PFSK-1 (cell line): ENCODE data around the gene PDLIM1.

Experiments
- FOXP2 ChIP-seq: optimal IDR thresholded peaks from 2 replicates; pipeline ENCODE3; 2011; ENCODE audit warnings: borderline replicate concordance, control low read depth, inconsistent platforms; ENCODE audit not compliant: insufficient read depth; ENCODE audit errors: extremely low read length, extremely low read depth
- POLR2AphosphoS5 ChIP-seq: IDR thresholded peaks from 2 replicates; pipeline ENCODE4 v1.6.1; 2012; ENCODE audit warnings: low read depth, mild to moderate bottlenecking, control low read depth, low read length, moderate library complexity
- REST ChIP-seq, 2 experiments: IDR thresholded peaks; 2 replicates each; pipeline versions ENCODE4 v1.6.1 to v1.8.0; 2011 to 2012; ENCODE audit warnings: low read depth in 2 of 2, low read length in 2 of 2, control low read depth in 1 of 2, inconsistent platforms in 1 of 2, mild to moderate bottlenecking in 1 of 2, moderate library complexity in 1 of 2; ENCODE audit not compliant: insufficient read depth in 1 of 2
- SIN3A ChIP-seq: IDR thresholded peaks from 2 replicates; pipeline ENCODE4 v1.6.1; 2012; ENCODE audit warnings: mild to moderate bottlenecking, low read length, moderate library complexity, borderline replicate concordance; ENCODE audit not compliant: insufficient read depth
- TAF1 ChIP-seq: IDR thresholded peaks from 2 replicates; pipeline ENCODE4 v1.6.1; 2012; ENCODE audit warnings: low read length, control low read depth, borderline replicate concordance; ENCODE audit not compliant: insufficient read depth

Gene PDLIM1

GRCh38 chr10:95315509-95315908 lies 24.7 kb upstream of the PDLIM1 start:
- TF ChIP-seq TAF1 = no peak
- no peak for TF ChIP-seq FOXP2
- no peak for TF ChIP-seq SIN3A
- no peak for TF ChIP-seq POLR2AphosphoS5

DNA sequence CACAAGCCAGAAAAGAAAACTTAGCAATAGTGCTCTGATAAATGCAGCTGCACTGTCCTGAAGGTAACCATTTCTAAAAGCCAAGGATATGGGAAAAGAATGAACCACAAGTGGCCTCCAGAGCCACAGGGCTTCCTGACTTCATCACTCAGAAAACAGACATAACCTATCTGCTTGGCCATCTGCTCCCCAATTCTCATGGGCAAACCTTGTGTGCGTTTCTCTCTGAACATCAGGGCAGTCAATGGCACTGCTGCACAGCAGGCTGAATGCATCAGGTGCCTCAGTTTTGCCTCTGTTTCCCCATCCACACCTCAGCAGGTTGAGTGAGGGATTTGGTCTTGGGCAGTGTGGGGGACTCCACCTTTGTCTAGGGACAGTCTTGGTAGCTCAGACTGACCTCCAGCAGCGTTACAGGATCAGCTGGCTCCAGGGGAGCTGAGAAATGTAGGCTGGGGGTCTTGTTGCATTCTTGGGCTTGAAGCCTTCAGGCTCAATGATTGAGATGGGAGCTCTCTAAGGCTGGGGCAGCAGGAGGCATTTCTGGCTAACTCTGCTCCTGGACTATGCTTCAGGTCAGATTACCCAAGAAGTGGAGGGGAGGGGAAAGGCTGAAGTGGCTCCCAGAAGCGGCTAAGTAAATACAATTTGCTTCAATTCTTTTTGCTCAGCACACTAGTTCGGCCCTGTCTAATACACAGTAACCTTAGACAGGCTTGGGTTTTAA lies 23.6 kb upstream of the PDLIM1 start:
- TF ChIP-seq FOXP2 (no peak), REST (IDR thresholded peaks at IDR 0.05; ENCODE audit: insufficient read depth in 1 of 2, low read depth in 2 of 2, low read length in 2 of 2) (no peak), POLR2AphosphoS5 (no peak), SIN3A (no peak), TAF1 (no peak)

GRCh38 chr10:95312986-95313495 lies 22.2 kb upstream of the PDLIM1 start:
- TF ChIP-seq SIN3A = no peak
- TF ChIP-seq FOXP2 = no peak
- TF ChIP-seq TAF1 = no peak
- no peak for TF ChIP-seq POLR2AphosphoS5
- no peak for TF ChIP-seq REST (IDR thresholded peaks at IDR 0.05; ENCODE audit: insufficient read depth in 1 of 2, low read depth in 2 of 2, low read length in 2 of 2)

DNA sequence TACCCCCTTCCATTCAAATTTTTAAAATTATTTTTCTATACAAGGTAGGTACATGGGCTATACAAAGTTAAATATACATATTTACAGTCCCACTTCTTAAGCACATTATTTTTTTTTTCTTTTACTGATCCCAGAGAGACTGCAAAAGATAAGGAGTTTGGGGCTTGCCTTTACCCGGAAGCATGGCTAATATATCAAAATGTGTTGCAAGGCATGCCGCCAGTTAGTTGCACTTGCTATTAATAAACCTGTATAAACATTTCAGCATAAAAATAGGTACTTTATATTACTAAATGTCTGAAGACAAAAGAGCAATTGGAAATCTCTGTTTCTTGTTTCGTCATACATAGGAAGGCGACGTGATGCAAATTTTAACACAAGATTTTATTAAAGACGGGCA lies 21.5 kb upstream of the PDLIM1 start:
- TF ChIP-seq SIN3A = no peak
- TF ChIP-seq FOXP2 = no peak
- TF ChIP-seq TAF1 = no peak
- no peak for TF ChIP-seq REST (IDR thresholded peaks at IDR 0.05; ENCODE audit: insufficient read depth in 1 of 2, low read depth in 2 of 2, low read length in 2 of 2)
- no peak for TF ChIP-seq POLR2AphosphoS5

- TF ChIP-seq POLR2AphosphoS5 (no peak), FOXP2 (no peak), TAF1 (no peak), SIN3A (no peak), REST (IDR thresholded peaks at IDR 0.05; ENCODE audit: insufficient read depth in 1 of 2, low read depth in 2 of 2, low read length in 2 of 2) (no peak)
These were observed 19.2 kb upstream of the PDLIM1 start for GRCh38 chr10:95309958-95310357.
